ENCODE data around the gene NLRP9. TPM values are rescaled to one million over a fixed set of nuclear protein-coding genes. Genes with fewer than 3 reads are reported as not detected.

The NLRP9 gene
- total and polyA plus RNA-seq, 2 of the 13 experiments (the other 11 are each of a cell fraction or from before 2014, with no cell fraction given) = not detected

DNA sequence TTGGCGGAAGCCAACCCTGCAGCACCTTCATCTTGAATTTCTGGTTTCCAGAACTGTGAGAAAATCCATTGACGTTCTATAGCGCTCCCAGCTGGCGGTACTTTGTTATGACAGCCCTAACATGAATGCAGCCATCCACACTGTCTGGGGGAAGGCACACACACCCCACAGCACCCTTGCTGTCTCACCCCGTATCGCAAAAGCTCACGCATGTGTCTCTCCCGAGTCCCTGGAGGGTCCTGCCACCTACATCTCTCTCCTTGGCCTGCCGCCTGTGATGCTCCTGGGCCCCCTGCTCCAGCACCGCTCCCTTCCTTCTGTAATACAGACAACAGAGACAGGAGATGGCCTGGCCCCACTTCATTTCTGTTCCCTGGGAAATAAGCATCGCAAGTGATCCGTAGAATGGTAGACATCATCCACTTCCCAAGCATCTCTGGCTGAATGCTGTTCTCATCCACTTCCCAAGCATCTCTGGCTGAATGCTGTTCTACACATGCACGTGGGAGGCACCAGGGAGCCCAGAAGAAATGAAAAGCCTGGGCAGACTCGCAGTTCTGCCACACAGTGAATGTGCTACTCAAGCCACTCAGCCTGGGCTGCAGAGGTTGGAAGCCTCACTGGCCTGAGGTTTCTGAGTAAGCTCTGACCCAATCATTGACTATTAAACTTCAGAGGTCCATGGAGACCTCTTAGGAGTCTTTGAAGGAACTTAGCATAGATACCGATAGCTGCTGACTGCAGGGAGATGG, 33.5 kb downstream of the NLRP9 start:
- Histone ChIP-seq H3K9me3 (ENCODE audit: low read length) (no peaks in the 10 kb centered on the region), H3K36me3 (replicated peaks in 1 of 2; ENCODE audit: control insufficient read depth in 1 of 2, insufficient read depth in 2 of 2, low read length in 2 of 2) (peaks cover 0 to 15% of the 10 kb centered on the region in 2 experiments; a peak in 2 of 5 replicates), H3K4me3 (replicated peaks in 1 of 3; ENCODE audit: insufficient read depth in 1 of 3, low read depth in 2 of 3, low read length in 3 of 3) (no peak overlapping the region), H4K20me1 (ENCODE audit: insufficient read depth, low read length) (no peaks in the 10 kb centered on the region), H3K27me3 (ENCODE audit: control insufficient read depth in 1 of 2, insufficient read depth in 2 of 2, low read length in 2 of 2) (no peaks in the 10 kb centered on the region), H3K4me1 (ENCODE audit: insufficient read depth, low read length) (no peaks in the 10 kb centered on the region), H3K27ac (ENCODE audit: extremely low read length, insufficient read depth, low read length) (no peak overlapping the region), H3K4me2 (ENCODE audit: low read depth, low read length) (no peak overlapping the region), H3K9ac (ENCODE audit: insufficient read depth, low read depth, low read length) (no peak overlapping the region), H3K79me2 (ENCODE audit: insufficient read depth, low read length) (no peaks in the 10 kb centered on the region), H2AFZ (ENCODE audit: low read length) (no peak overlapping the region)
- ChIA-PET CTCF (ENCODE audit: low intra/inter-chr PET ratio, low total read pairs) (no interaction called here), POLR2A (no interaction called here)
- TF ChIP-seq RXRA (CRISPR knock-in tag; IDR thresholded peaks at IDR 0.05) (no peak), KLF9 (CRISPR knock-in tag; IDR thresholded peaks at IDR 0.05; ENCODE audit: low read depth) (no peak), CREM (IDR thresholded peaks at IDR 0.05) (no peak), CREM (CRISPR knock-in tag; IDR thresholded peaks at IDR 0.05) (no peak), SNAPC2 (CRISPR knock-in tag; IDR thresholded peaks at IDR 0.05) (no peak), ZNF383 (CRISPR knock-in tag; IDR thresholded peaks at IDR 0.05; ENCODE audit: borderline replicate concordance) (no peak), MEF2D (CRISPR knock-in tag; IDR thresholded peaks at IDR 0.05) (0 out of 2 replicates have a peak, but pooled peaks have one; percentile 25), SMARCE1 (IDR thresholded peaks at IDR 0.05; ENCODE audit: borderline replicate concordance) (no peak), ZNF260 (CRISPR knock-in tag; IDR thresholded peaks at IDR 0.05; ENCODE audit: borderline replicate concordance, low read depth) (no peak)
- TF ChIP-seq, protein P1, sequence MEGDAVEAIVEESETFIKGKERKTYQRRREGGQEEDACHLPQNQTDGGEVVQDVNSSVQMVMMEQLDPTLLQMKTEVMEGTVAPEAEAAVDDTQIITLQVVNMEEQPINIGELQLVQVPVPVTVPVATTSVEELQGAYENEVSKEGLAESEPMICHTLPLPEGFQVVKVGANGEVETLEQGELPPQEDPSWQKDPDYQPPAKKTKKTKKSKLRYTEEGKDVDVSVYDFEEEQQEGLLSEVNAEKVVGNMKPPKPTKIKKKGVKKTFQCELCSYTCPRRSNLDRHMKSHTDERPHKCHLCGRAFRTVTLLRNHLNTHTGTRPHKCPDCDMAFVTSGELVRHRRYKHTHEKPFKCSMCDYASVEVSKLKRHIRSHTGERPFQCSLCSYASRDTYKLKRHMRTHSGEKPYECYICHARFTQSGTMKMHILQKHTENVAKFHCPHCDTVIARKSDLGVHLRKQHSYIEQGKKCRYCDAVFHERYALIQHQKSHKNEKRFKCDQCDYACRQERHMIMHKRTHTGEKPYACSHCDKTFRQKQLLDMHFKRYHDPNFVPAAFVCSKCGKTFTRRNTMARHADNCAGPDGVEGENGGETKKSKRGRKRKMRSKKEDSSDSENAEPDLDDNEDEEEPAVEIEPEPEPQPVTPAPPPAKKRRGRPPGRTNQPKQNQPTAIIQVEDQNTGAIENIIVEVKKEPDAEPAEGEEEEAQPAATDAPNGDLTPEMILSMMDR (CRISPR knock-in tag; IDR thresholded peaks at IDR 0.05) = peak; percentile 29
- TF ChIP-seq, protein P2, sequence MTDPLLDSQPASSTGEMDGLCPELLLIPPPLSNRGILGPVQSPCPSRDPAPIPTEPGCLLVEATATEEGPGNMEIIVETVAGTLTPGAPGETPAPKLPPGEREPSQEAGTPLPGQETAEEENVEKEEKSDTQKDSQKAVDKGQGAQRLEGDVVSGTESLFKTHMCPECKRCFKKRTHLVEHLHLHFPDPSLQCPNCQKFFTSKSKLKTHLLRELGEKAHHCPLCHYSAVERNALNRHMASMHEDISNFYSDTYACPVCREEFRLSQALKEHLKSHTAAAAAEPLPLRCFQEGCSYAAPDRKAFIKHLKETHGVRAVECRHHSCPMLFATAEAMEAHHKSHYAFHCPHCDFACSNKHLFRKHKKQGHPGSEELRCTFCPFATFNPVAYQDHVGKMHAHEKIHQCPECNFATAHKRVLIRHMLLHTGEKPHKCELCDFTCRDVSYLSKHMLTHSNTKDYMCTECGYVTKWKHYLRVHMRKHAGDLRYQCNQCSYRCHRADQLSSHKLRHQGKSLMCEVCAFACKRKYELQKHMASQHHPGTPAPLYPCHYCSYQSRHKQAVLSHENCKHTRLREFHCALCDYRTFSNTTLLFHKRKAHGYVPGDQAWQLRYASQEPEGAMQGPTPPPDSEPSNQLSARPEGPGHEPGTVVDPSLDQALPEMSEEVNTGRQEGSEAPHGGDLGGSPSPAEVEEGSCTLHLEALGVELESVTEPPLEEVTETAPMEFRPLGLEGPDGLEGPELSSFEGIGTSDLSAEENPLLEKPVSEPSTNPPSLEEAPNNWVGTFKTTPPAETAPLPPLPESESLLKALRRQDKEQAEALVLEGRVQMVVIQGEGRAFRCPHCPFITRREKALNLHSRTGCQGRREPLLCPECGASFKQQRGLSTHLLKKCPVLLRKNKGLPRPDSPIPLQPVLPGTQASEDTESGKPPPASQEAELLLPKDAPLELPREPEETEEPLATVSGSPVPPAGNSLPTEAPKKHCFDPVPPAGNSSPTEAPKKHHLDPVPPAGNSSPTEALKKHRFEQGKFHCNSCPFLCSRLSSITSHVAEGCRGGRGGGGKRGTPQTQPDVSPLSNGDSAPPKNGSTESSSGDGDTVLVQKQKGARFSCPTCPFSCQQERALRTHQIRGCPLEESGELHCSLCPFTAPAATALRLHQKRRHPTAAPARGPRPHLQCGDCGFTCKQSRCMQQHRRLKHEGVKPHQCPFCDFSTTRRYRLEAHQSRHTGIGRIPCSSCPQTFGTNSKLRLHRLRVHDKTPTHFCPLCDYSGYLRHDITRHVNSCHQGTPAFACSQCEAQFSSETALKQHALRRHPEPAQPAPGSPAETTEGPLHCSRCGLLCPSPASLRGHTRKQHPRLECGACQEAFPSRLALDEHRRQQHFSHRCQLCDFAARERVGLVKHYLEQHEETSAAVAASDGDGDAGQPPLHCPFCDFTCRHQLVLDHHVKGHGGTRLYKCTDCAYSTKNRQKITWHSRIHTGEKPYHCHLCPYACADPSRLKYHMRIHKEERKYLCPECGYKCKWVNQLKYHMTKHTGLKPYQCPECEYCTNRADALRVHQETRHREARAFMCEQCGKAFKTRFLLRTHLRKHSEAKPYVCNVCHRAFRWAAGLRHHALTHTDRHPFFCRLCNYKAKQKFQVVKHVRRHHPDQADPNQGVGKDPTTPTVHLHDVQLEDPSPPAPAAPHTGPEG (CRISPR knock-in tag; IDR thresholded peaks at IDR 0.05) = no peak
- TF ChIP-seq, protein P3, sequence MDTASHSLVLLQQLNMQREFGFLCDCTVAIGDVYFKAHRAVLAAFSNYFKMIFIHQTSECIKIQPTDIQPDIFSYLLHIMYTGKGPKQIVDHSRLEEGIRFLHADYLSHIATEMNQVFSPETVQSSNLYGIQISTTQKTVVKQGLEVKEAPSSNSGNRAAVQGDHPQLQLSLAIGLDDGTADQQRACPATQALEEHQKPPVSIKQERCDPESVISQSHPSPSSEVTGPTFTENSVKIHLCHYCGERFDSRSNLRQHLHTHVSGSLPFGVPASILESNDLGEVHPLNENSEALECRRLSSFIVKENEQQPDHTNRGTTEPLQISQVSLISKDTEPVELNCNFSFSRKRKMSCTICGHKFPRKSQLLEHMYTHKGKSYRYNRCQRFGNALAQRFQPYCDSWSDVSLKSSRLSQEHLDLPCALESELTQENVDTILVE (CRISPR knock-in tag; IDR thresholded peaks at IDR 0.05) = no peak
- TF ChIP-seq, protein P4, sequence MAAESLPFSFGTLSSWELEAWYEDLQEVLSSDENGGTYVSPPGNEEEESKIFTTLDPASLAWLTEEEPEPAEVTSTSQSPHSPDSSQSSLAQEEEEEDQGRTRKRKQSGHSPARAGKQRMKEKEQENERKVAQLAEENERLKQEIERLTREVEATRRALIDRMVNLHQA (CRISPR knock-in tag; IDR thresholded peaks at IDR 0.05) = no peak
- intact Hi-C loops (cut with micrococcal nuclease; ENCODE audit: unreplicated experiment) = no loop called here
- FAIRE-seq (no peak), DNase-seq (ENCODE audit: low spot score) (no peak), ATAC-seq (peak; percentile 54)
- in situ Hi-C loops (cut with HindIII; ENCODE audit: extremely low pct_ligation_motif_present, low pct_unique_long_range_greater_than_20kb) = no loop called here
- no TSS peak for BruUV-seq (replicated peaks)
- 100% methylated on average over 15 of the region's 15 CpGs for WGBS (ENCODE audit: low lambda C conversion rate)
